PC-3 (cell line): ENCODE results near the gene B4GALT2.

Experiments
- EZH2 ChIP-seq: fragments of 300-600 bp; sonication (generic); IDR thresholded peaks from one replicate; pipeline ENCODE4 v1.6.1; 2017; ENCODE audit warnings: antibody characterized with exemption, mild to moderate bottlenecking, low read length; ENCODE audit not compliant: unreplicated experiment
- EZH2phosphoT487 ChIP-seq: fragments of 300-600 bp; sonication (generic); IDR thresholded peaks from 2 replicates; pipeline ENCODE4 v1.6.1; 2018; ENCODE audit warnings: mild to moderate bottlenecking, antibody characterized with exemption, low read length, borderline replicate concordance
- TF ChIP-seq, protein P1 (sequence below): fragments of 300-600 bp; sonication (generic); conservative IDR thresholded peaks from 2 replicates; pipeline ENCODE4 v1.5.1; 2017; ENCODE audit warnings: antibody characterized with exemption, low read depth, mild to moderate bottlenecking, low read length

DNA sequence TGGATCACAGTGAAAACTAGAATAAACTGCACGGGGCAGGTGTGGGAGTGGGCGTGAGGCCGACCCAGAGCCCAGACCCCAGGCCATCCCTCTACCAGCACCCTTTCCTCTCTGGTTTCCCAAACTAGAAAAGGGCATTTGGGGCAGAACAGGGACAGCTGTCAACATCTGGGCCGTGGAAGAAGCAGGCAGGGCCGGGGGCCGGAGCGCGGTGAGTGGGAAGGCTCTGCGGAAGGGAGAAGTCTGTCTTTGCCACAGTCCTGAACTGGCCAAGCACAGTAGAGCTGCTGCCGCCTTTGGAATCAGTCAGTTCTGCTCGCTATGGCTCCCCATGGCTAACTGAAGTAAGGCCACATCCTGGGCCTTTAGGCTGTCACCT, 19.0 kb downstream of the B4GALT2 start:
- TF ChIP-seq, protein P1, sequence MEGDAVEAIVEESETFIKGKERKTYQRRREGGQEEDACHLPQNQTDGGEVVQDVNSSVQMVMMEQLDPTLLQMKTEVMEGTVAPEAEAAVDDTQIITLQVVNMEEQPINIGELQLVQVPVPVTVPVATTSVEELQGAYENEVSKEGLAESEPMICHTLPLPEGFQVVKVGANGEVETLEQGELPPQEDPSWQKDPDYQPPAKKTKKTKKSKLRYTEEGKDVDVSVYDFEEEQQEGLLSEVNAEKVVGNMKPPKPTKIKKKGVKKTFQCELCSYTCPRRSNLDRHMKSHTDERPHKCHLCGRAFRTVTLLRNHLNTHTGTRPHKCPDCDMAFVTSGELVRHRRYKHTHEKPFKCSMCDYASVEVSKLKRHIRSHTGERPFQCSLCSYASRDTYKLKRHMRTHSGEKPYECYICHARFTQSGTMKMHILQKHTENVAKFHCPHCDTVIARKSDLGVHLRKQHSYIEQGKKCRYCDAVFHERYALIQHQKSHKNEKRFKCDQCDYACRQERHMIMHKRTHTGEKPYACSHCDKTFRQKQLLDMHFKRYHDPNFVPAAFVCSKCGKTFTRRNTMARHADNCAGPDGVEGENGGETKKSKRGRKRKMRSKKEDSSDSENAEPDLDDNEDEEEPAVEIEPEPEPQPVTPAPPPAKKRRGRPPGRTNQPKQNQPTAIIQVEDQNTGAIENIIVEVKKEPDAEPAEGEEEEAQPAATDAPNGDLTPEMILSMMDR, result no peak
- TF ChIP-seq EZH2phosphoT487 (no peak), EZH2 (no peak)
